Liver (tissue), 9 donors: Measurements from ENCODE around the gene BRIP1. TPM values are rescaled to one million over a fixed set of nuclear protein-coding genes. Genes with fewer than 3 reads are reported as not detected.

Experiments used
- DNase-seq: peaks from one replicate; pipeline ENCODE4 v3.0.0-alpha.2; 2017; ENCODE audit warnings: low spot score
- H3K27ac ChIP-seq, 2 donors: one replicate each; pipeline ENCODE4 v1.7.0; 2013; ENCODE audit warnings: inconsistent platforms in 2 of 2, low read length in 2 of 2, control low read depth in 1 of 2, low read depth in 1 of 2, mild to moderate bottlenecking in 1 of 2
- H3K27me3 ChIP-seq, 4 donors: one replicate each; pipeline versions ENCODE4 v1.6.1 to v1.7.0; 2013; ENCODE audit warnings: low read length in 3 of 4, inconsistent platforms in 1 of 4, mild to moderate bottlenecking in 1 of 4, moderate library complexity in 1 of 4; ENCODE audit not compliant: control insufficient read depth in 4 of 4, insufficient read depth in 4 of 4
- H3K36me3 ChIP-seq, 4 donors: one replicate each; pipeline versions ENCODE4 v1.6.1 to v1.7.0; 2013; ENCODE audit warnings: low read length in 3 of 4, mild to moderate bottlenecking in 3 of 4, low read depth in 1 of 4, moderate library complexity in 1 of 4; ENCODE audit not compliant: control insufficient read depth in 4 of 4, insufficient read depth in 3 of 4
- H3K4me1 ChIP-seq, 4 donors: one replicate each; pipeline versions ENCODE4 v1.6.1 to v1.7.0; 2013; ENCODE audit warnings: low read length in 3 of 4, mild to moderate bottlenecking in 3 of 4, moderate library complexity in 1 of 4; ENCODE audit not compliant: control insufficient read depth in 4 of 4, insufficient read depth in 4 of 4
- H3K4me3 ChIP-seq, 3 donors: one replicate each; pipeline versions ENCODE4 v1.6.1 to v1.7.0; 2013; ENCODE audit warnings: low read length in 3 of 3, control low read depth in 1 of 3, low read depth in 1 of 3, mild to moderate bottlenecking in 1 of 3
- H3K9ac ChIP-seq, 2 donors: one replicate each; pipeline ENCODE4 v1.7.0; 2013; ENCODE audit warnings: low read length in 2 of 2, mild to moderate bottlenecking in 2 of 2, moderate library complexity in 2 of 2, control low read depth in 1 of 2, low read depth in 1 of 2
- H3K9me3 ChIP-seq, 4 donors: one replicate each; pipeline versions ENCODE4 v1.6.1 to v1.7.0; 2013; ENCODE audit warnings: low read length in 3 of 4; ENCODE audit not compliant: control insufficient read depth in 4 of 4
- ATF3 ChIP-seq: IDR thresholded peaks from 2 replicates; pipeline ENCODE4 v1.6.1; 2016; ENCODE audit warnings: antibody characterized with exemption
- CTCF ChIP-seq: fragments of 150-350 bp; IDR thresholded peaks from 2 replicates; pipeline ENCODE4 v1.5.1; 2017; ENCODE audit warnings: improper control_type of control experiment, low read depth, low read length; ENCODE audit not compliant: missing input control
- EGR1 ChIP-seq, 2 donors: IDR thresholded peaks; 2 replicates each; pipeline ENCODE4 v1.6.1; 2016 to 2018; ENCODE audit warnings: antibody characterized with exemption in 2 of 2, low read depth in 2 of 2
- FOXA1 ChIP-seq: IDR thresholded peaks from 2 replicates; pipeline ENCODE4 v1.6.1; 2016; ENCODE audit warnings: antibody characterized with exemption
- FOXA2 ChIP-seq: IDR thresholded peaks from 2 replicates; pipeline ENCODE4 v1.6.1; 2016; ENCODE audit warnings: antibody characterized with exemption
- GABPA ChIP-seq, 2 donors: IDR thresholded peaks in 1 of 2; conservative IDR thresholded peaks in 1 of 2; 2 replicates each; pipeline ENCODE4 v1.6.1; 2016; ENCODE audit warnings: antibody characterized with exemption in 2 of 2, mild to moderate bottlenecking in 1 of 2, moderate library complexity in 1 of 2
- HNF4A ChIP-seq, 2 donors: conservative IDR thresholded peaks; 2 replicates each; pipeline ENCODE4 v1.6.1; 2016; ENCODE audit warnings: antibody characterized with exemption in 2 of 2, mild to moderate bottlenecking in 2 of 2
- HNF4G ChIP-seq: IDR thresholded peaks from 2 replicates; pipeline ENCODE4 v1.6.1; 2016; ENCODE audit warnings: antibody characterized with exemption
- JUND ChIP-seq, 2 donors: IDR thresholded peaks; 2 replicates each; pipeline ENCODE4 v1.6.1; 2016; ENCODE audit warnings: antibody characterized with exemption in 2 of 2
- MAX ChIP-seq: IDR thresholded peaks from 2 replicates; pipeline ENCODE4 v1.6.1; 2016; ENCODE audit warnings: antibody characterized with exemption
- NR2F2 ChIP-seq: IDR thresholded peaks from 2 replicates; pipeline ENCODE4 v1.6.1; 2016; ENCODE audit warnings: antibody characterized with exemption
- RAD21 ChIP-seq, 2 donors: IDR thresholded peaks; 2 replicates each; pipeline ENCODE4 v1.6.1; 2016; ENCODE audit warnings: antibody characterized with exemption in 2 of 2, mild to moderate bottlenecking in 2 of 2
- RXRA ChIP-seq, 2 donors: IDR thresholded peaks; 2 replicates each; pipeline ENCODE4 v1.6.1; 2017 to 2018; ENCODE audit warnings: antibody characterized with exemption in 2 of 2, mild to moderate bottlenecking in 1 of 2
- SP1 ChIP-seq: IDR thresholded peaks from 2 replicates; pipeline ENCODE4 v1.6.1; 2018; ENCODE audit warnings: antibody characterized with exemption, mild to moderate bottlenecking
- TAF1 ChIP-seq: conservative IDR thresholded peaks from 2 replicates; pipeline ENCODE4 v1.6.1; 2016; ENCODE audit warnings: antibody characterized with exemption, mild to moderate bottlenecking
- YY1 ChIP-seq: IDR thresholded peaks from 2 replicates; pipeline ENCODE4 v1.6.1; 2016; ENCODE audit warnings: antibody characterized with exemption, mild to moderate bottlenecking
- ZBTB33 ChIP-seq: IDR thresholded peaks from 2 replicates; pipeline ENCODE4 v1.6.1; 2016; ENCODE audit warnings: antibody characterized with exemption
- WGBS: extraction: QIAGEN DNeasy Blood & Tissue Kit; methylation state at CpG from one replicate; pipeline ENCODE4 v1.1.7; 2013; 5-methylcytosine and 5-hydroxymethylcytosine counted together
- polyA plus RNA-seq, 2 donors: library from polyadenylated mRNA; stranded (reverse) in 1 of 2; unstranded in 1 of 2; fragments of 200-250 nt in 1 of 2; fragments of >200 nt in 1 of 2; fragmentation: Nextera tagmentation in 1 of 2; extraction: Ambion mirVana in 1 of 2; gene quantifications; one replicate each; pipeline versions ENCODE4 v1.2.1 to v1.2.3, GENCODE V29; 2013 to 2015
- total RNA-seq, 2 donors: library from RNA; depleted of rRNA; stranded (reverse); fragments of >200 nt; gene quantifications; one replicate each; pipeline ENCODE4 v1.2.3, GENCODE V29; 2014
- TF ChIP-seq, protein P1 (sequence below): IDR thresholded peaks from 2 replicates; pipeline ENCODE4 v1.6.1; 2016; ENCODE audit warnings: antibody characterized with exemption, mild to moderate bottlenecking
- donor health status: healthy.
- donor health status: healthy.
- donor health status: healthy.
- donor health status: healthy.
- donor health status: healthy.

BRIP1 gene
- total and polyA plus RNA-seq, 4 donors: 0.24 to 10.3 (median 0.90) TPM

DNA sequence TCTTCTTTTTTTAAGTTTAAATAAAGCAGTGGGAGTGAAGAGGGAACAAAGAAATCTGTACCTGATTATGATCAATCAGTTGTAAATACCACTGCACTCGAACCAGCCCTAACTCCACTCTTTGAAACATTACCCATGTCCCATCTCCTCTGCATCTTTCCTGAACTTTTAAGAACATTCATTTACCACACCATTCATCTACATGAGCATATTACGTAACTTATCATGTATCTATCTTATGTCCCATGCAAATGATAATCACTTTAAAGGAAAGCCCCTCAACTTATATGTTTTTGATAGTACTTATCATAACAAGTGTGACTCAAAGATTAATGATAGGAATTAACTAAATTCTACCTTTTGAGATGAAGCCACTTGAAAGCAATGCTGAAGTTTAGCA, 10.7 kb upstream of the BRIP1 start:
- Histone ChIP-seq H3K4me1 (no peaks in the 10 kb centered on the region), H3K9me3 (no peaks in the 10 kb centered on the region), H3K27ac (no peak overlapping the region), H3K9ac (no peak overlapping the region), H3K27me3 (no peaks in the 10 kb centered on the region), H3K4me3 (no peak overlapping the region), H3K36me3 (peaks cover 0 to 22% (median 14%) of the 10 kb centered on the region in 4 donors)
- no peak for DNase-seq
- 94% methylated on average over 2 of the region's 2 CpGs for WGBS
- TF ChIP-seq TAF1 (no peak), NR2F2 (no peak), FOXA1 (no peak), GABPA (IDR thresholded peaks at IDR 0.05 in 1 of 2, conservative IDR thresholded peaks at IDR 0.05 in 1 of 2) (no peak), JUND (IDR thresholded peaks at IDR 0.05) (no peak), ZBTB33 (no peak), MAX (no peak), ATF3 (no peak), HNF4G (no peak), RXRA (IDR thresholded peaks at IDR 0.05) (no peak), SP1 (no peak), CTCF (no peak), RAD21 (IDR thresholded peaks at IDR 0.05) (no peak), EGR1 (IDR thresholded peaks at IDR 0.05; ENCODE audit: low read depth in 2 of 2) (no peak), HNF4A (conservative IDR thresholded peaks at IDR 0.05) (no peak), FOXA2 (no peak), YY1 (no peak)
- TF ChIP-seq, protein P1, sequence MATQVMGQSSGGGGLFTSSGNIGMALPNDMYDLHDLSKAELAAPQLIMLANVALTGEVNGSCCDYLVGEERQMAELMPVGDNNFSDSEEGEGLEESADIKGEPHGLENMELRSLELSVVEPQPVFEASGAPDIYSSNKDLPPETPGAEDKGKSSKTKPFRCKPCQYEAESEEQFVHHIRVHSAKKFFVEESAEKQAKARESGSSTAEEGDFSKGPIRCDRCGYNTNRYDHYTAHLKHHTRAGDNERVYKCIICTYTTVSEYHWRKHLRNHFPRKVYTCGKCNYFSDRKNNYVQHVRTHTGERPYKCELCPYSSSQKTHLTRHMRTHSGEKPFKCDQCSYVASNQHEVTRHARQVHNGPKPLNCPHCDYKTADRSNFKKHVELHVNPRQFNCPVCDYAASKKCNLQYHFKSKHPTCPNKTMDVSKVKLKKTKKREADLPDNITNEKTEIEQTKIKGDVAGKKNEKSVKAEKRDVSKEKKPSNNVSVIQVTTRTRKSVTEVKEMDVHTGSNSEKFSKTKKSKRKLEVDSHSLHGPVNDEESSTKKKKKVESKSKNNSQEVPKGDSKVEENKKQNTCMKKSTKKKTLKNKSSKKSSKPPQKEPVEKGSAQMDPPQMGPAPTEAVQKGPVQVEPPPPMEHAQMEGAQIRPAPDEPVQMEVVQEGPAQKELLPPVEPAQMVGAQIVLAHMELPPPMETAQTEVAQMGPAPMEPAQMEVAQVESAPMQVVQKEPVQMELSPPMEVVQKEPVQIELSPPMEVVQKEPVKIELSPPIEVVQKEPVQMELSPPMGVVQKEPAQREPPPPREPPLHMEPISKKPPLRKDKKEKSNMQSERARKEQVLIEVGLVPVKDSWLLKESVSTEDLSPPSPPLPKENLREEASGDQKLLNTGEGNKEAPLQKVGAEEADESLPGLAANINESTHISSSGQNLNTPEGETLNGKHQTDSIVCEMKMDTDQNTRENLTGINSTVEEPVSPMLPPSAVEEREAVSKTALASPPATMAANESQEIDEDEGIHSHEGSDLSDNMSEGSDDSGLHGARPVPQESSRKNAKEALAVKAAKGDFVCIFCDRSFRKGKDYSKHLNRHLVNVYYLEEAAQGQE: no peak

DNA sequence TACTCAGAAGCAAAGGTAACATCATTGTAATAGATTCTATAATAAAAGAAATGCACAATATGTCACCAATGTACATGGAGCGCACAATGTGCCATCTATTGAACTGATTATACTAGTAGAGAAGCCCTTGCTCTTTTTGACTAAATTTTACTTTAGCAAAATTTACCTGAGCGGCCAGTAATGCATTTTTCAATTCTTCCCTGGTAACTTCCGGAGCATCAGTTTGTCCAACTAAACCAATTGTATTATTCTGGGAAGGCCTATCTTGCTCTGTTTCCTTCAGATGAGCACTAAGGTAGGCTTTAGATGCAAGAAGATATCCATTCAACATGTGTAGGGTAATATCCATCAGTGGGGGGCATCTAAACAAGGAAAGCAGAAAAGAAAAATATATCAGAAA, 8.8 kb upstream of the BRIP1 start:
- 97% methylated on average over 3 of the region's 3 CpGs for WGBS
- H3K9me3 ChIP-seq: no peaks in the 10 kb centered on the region
- no peak overlapping the region for H3K27ac ChIP-seq
- H3K4me3 ChIP-seq: no peak overlapping the region
- no peak for TF ChIP-seq HNF4A (conservative IDR thresholded peaks at IDR 0.05)
- TF ChIP-seq YY1: no peak
- H3K9ac ChIP-seq: no peak overlapping the region
- peaks cover 0 to 18% (median 11%) of the 10 kb centered on the region in 4 donors for H3K36me3 ChIP-seq
- DNase-seq: no peak
- H3K4me1 ChIP-seq: no peaks in the 10 kb centered on the region
- no peaks in the 10 kb centered on the region for H3K27me3 ChIP-seq
